ENCODE measurements around the gene RRN3. TPM values are rescaled to one million over a fixed set of nuclear protein-coding genes. Genes with fewer than 3 reads are reported as not detected.
"Not testable (repeated sequence)": the region's sequence is repeated elsewhere in the genome, so short reads cannot be mapped to it uniquely, and the experiment has no call there.

The RRN3 gene
- total and polyA plus RNA-seq, 2 donors from 2014 or later: 12.3 to 24.7 TPM

GRCh38 chr16:15027051-15027450 is 67.0 kb downstream of the RRN3 start:
- peak in 2 of 5 donors; percentile 22 to 66 for DNase-seq
- intact Hi-C loops (cut with DNase I): not testable (repeated sequence)

DNA sequence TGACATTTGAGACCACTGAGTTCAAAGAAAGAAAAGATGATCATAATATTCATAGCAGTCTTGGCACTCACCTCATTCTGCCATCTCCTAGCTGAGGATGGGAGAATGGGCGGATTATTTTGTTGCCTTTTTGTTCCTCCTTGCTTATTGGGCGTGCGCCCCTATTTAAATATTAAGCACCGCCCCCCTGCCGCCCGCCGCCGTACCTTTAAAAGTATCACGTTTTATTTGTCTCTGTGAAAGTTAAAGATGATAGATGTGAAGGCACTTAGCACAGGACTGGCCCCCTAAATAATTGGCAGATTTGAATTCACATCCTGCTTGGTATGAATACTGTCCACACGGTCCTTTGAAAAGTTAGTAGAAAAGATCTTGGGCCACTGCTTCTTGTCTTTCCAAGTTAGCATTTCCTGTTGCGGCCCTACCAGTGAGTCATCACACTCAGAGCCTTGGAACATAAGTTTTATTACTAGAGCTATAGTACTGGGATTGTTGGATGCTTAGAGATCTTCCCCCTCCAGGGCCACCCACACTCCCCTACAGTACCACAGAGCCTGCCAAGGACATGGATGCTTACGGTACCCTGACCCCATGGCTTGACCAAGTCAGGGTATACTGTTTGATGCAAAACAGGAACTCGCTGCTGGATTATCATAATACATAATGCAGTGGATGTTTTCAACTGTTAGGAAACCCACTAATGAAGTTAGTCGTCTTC is 68.7 kb downstream of the RRN3 start:
- H3K27ac ChIP-seq (ENCODE audit: low read depth in 2 of 2, low read length in 2 of 2); H3K4me1 ChIP-seq (ENCODE audit: control insufficient read depth in 2 of 3, insufficient read depth in 2 of 3, low read depth in 1 of 3, low read length in 3 of 3); H3K4me3 ChIP-seq (ENCODE audit: low read length in 3 of 3); H3K9ac ChIP-seq (ENCODE audit: low read length in 3 of 3); intact Hi-C loops (cut with DNase I); FAIRE-seq; H3K27me3 ChIP-seq (ENCODE audit: control insufficient read depth, insufficient read depth, low read length); H3K9me3 ChIP-seq (ENCODE audit: control insufficient read depth in 2 of 3, insufficient read depth in 1 of 3, low read length in 3 of 3): not testable (repeated sequence)
- peak in 2 of 5 donors; percentile 24 to 75 for DNase-seq
- H3K36me3 ChIP-seq (ENCODE audit: control insufficient read depth in 2 of 3, insufficient read depth in 3 of 3, low read length in 3 of 3): peaks cover 0 to 26% (median 20%) of the 10 kb centered on the region in 3 donors

More at GRCh38 chr16:15027051-15027450, 67.0 kb downstream of the RRN3 start:
- H3K9me3 ChIP-seq (ENCODE audit: control insufficient read depth in 2 of 3, insufficient read depth in 1 of 3, low read length in 3 of 3); H3K4me1 ChIP-seq (ENCODE audit: control insufficient read depth in 2 of 3, insufficient read depth in 2 of 3, low read depth in 1 of 3, low read length in 3 of 3); H3K27me3 ChIP-seq (ENCODE audit: control insufficient read depth, insufficient read depth, low read length); H3K27ac ChIP-seq (ENCODE audit: low read depth in 2 of 2, low read length in 2 of 2); FAIRE-seq; H3K4me3 ChIP-seq (ENCODE audit: low read length in 3 of 3); H3K9ac ChIP-seq (ENCODE audit: low read length in 3 of 3): not testable (repeated sequence)
- H3K36me3 ChIP-seq (ENCODE audit: control insufficient read depth in 2 of 3, insufficient read depth in 3 of 3, low read length in 3 of 3): peaks cover 2 to 27% (median 26%) of the 10 kb centered on the region in 3 donors

DNA sequence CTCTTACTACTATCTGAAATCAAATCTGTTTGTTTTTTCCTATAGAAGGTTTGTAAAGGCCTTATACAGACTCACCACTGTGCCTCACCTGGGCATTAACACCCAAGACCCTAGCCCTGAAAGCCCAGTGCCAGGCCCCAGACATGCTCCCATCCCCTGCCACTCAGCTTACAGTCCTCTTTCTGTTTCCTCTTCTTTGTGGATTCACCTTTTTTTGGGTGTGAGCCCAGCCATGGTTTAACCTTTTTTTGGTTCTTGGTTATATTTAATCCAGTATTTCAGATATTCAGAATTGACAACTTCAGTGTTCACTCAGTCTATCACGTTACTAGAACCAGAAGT is 69.2 kb downstream of the RRN3 start:
- FAIRE-seq; H3K27me3 ChIP-seq (ENCODE audit: control insufficient read depth, insufficient read depth, low read length); intact Hi-C loops (cut with DNase I); H3K27ac ChIP-seq (ENCODE audit: low read depth in 2 of 2, low read length in 2 of 2); H3K4me1 ChIP-seq (ENCODE audit: control insufficient read depth in 2 of 3, insufficient read depth in 2 of 3, low read depth in 1 of 3, low read length in 3 of 3); H3K9ac ChIP-seq (ENCODE audit: low read length in 3 of 3); H3K4me3 ChIP-seq (ENCODE audit: low read length in 3 of 3); H3K9me3 ChIP-seq (ENCODE audit: control insufficient read depth in 2 of 3, insufficient read depth in 1 of 3, low read length in 3 of 3): not testable (repeated sequence)
- H3K36me3 ChIP-seq (ENCODE audit: control insufficient read depth in 2 of 3, insufficient read depth in 3 of 3, low read length in 3 of 3): peaks cover 0 to 26% (median 19%) of the 10 kb centered on the region in 3 donors
- peak in 1 of 5 donors; percentile 15 for DNase-seq

GRCh38 chr16:15023381-15024077 is 70.5 kb downstream of the RRN3 start:
- FAIRE-seq; intact Hi-C loops (cut with DNase I); H3K27me3 ChIP-seq (ENCODE audit: control insufficient read depth, insufficient read depth, low read length); H3K9me3 ChIP-seq (ENCODE audit: control insufficient read depth in 2 of 3, insufficient read depth in 1 of 3, low read length in 3 of 3); H3K9ac ChIP-seq (ENCODE audit: low read length in 3 of 3); H3K27ac ChIP-seq (ENCODE audit: low read depth in 2 of 2, low read length in 2 of 2); H3K4me1 ChIP-seq (ENCODE audit: control insufficient read depth in 2 of 3, insufficient read depth in 2 of 3, low read depth in 1 of 3, low read length in 3 of 3); H3K4me3 ChIP-seq (ENCODE audit: low read length in 3 of 3): not testable (repeated sequence)
- peaks cover 0 to 25% (median 17%) of the 10 kb centered on the region in 3 donors for H3K36me3 ChIP-seq (ENCODE audit: control insufficient read depth in 2 of 3, insufficient read depth in 3 of 3, low read length in 3 of 3)
- DNase-seq: peak in 2 of 5 donors; percentile 25 to 41

GRCh38 chr16:15022194-15022593 is 71.9 kb downstream of the RRN3 start:
- peak in 3 of 5 donors; percentile 34 to 40 (median 40) for DNase-seq
- H3K9ac ChIP-seq (ENCODE audit: low read length in 3 of 3); H3K27me3 ChIP-seq (ENCODE audit: control insufficient read depth, insufficient read depth, low read length); FAIRE-seq; H3K4me3 ChIP-seq (ENCODE audit: low read length in 3 of 3); H3K27ac ChIP-seq (ENCODE audit: low read depth in 2 of 2, low read length in 2 of 2); H3K9me3 ChIP-seq (ENCODE audit: control insufficient read depth in 2 of 3, insufficient read depth in 1 of 3, low read length in 3 of 3); intact Hi-C loops (cut with DNase I); H3K4me1 ChIP-seq (ENCODE audit: control insufficient read depth in 2 of 3, insufficient read depth in 2 of 3, low read depth in 1 of 3, low read length in 3 of 3): not testable (repeated sequence)
- TF ChIP-seq, protein P1, sequence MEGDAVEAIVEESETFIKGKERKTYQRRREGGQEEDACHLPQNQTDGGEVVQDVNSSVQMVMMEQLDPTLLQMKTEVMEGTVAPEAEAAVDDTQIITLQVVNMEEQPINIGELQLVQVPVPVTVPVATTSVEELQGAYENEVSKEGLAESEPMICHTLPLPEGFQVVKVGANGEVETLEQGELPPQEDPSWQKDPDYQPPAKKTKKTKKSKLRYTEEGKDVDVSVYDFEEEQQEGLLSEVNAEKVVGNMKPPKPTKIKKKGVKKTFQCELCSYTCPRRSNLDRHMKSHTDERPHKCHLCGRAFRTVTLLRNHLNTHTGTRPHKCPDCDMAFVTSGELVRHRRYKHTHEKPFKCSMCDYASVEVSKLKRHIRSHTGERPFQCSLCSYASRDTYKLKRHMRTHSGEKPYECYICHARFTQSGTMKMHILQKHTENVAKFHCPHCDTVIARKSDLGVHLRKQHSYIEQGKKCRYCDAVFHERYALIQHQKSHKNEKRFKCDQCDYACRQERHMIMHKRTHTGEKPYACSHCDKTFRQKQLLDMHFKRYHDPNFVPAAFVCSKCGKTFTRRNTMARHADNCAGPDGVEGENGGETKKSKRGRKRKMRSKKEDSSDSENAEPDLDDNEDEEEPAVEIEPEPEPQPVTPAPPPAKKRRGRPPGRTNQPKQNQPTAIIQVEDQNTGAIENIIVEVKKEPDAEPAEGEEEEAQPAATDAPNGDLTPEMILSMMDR (IDR thresholded peaks at IDR 0.05; ENCODE audit: borderline replicate concordance, extremely low read depth, insufficient read depth): peak; percentile 33
- peaks cover 0 to 24% (median 17%) of the 10 kb centered on the region in 3 donors for H3K36me3 ChIP-seq (ENCODE audit: control insufficient read depth in 2 of 3, insufficient read depth in 3 of 3, low read length in 3 of 3)

GRCh38 chr16:15021429-15021828 is 72.6 kb downstream of the RRN3 start:
- H3K4me1 ChIP-seq (ENCODE audit: control insufficient read depth in 2 of 3, insufficient read depth in 2 of 3, low read depth in 1 of 3, low read length in 3 of 3); H3K27me3 ChIP-seq (ENCODE audit: control insufficient read depth, insufficient read depth, low read length); H3K4me3 ChIP-seq (ENCODE audit: low read length in 3 of 3); FAIRE-seq; DNase-seq; H3K9ac ChIP-seq (ENCODE audit: low read length in 3 of 3); H3K9me3 ChIP-seq (ENCODE audit: control insufficient read depth in 2 of 3, insufficient read depth in 1 of 3, low read length in 3 of 3); H3K27ac ChIP-seq (ENCODE audit: low read depth in 2 of 2, low read length in 2 of 2); intact Hi-C loops (cut with DNase I): not testable (repeated sequence)
- H3K36me3 ChIP-seq (ENCODE audit: control insufficient read depth in 2 of 3, insufficient read depth in 3 of 3, low read length in 3 of 3): peaks cover 0 to 29% (median 18%) of the 10 kb centered on the region in 3 donors

GRCh38 chr16:15016951-15017580 is 77.0 kb downstream of the RRN3 start:
- H3K27me3 ChIP-seq (ENCODE audit: control insufficient read depth, insufficient read depth, low read length); FAIRE-seq; H3K27ac ChIP-seq (ENCODE audit: low read depth in 2 of 2, low read length in 2 of 2); H3K9me3 ChIP-seq (ENCODE audit: control insufficient read depth in 2 of 3, insufficient read depth in 1 of 3, low read length in 3 of 3); H3K9ac ChIP-seq (ENCODE audit: low read length in 3 of 3); DNase-seq; intact Hi-C loops (cut with DNase I); H3K4me3 ChIP-seq (ENCODE audit: low read length in 3 of 3); H3K4me1 ChIP-seq (ENCODE audit: control insufficient read depth in 2 of 3, insufficient read depth in 2 of 3, low read depth in 1 of 3, low read length in 3 of 3): not testable (repeated sequence)
- peaks cover 0 to 24% (median 14%) of the 10 kb centered on the region in 3 donors for H3K36me3 ChIP-seq (ENCODE audit: control insufficient read depth in 2 of 3, insufficient read depth in 3 of 3, low read length in 3 of 3)

All from kidney (tissue), 14 donors.